HG03520 (cell line): ENCODE data around the gene ADGRG3.

Experiments used
- ATAC-seq: cut with Tn5 transposase; IDR thresholded peaks from one replicate; pipeline ENCODE4 v1.9.1; 2021; ENCODE audit warnings: mild to moderate bottlenecking, moderate library complexity; ENCODE audit not compliant: unreplicated experiment

ADGRG3 gene

GRCh38 chr16:57679767-57680482 lies 11.8 kb downstream of the ADGRG3 start:
- ATAC-seq: no peak

- no peak for ATAC-seq
These were observed 12.8 kb downstream of the ADGRG3 start for GRCh38 chr16:57680842-57681375.

GRCh38 chr16:57681950-57682728 lies 14.0 kb downstream of the ADGRG3 start:
- ATAC-seq: no peak

GRCh38 chr16:57682809-57683635 lies 14.9 kb downstream of the ADGRG3 start:
- no peak for ATAC-seq

GRCh38 chr16:57683636-57684545 lies 15.8 kb downstream of the ADGRG3 start:
- no peak for ATAC-seq

- no peak for ATAC-seq
These were observed 16.7 kb downstream of the ADGRG3 start for GRCh38 chr16:57684626-57685358.

- no peak for ATAC-seq
These were observed 17.5 kb downstream of the ADGRG3 start for GRCh38 chr16:57685633-57686032.

GRCh38 chr16:57686577-57686976 lies 18.5 kb downstream of the ADGRG3 start:
- no peak for ATAC-seq

- no peak for ATAC-seq
These were observed 19.3 kb downstream of the ADGRG3 start for GRCh38 chr16:57687363-57687929.

- ATAC-seq: no peak
These were observed 20.4 kb downstream of the ADGRG3 start for GRCh38 chr16:57688487-57688986.

GRCh38 chr16:57688987-57689761 lies 21.1 kb downstream of the ADGRG3 start:
- peak; percentile 9 for ATAC-seq

- peak; percentile 62 for ATAC-seq
These were observed 21.9 kb downstream of the ADGRG3 start for GRCh38 chr16:57689762-57690558.

GRCh38 chr16:57690782-57691471 lies 22.8 kb downstream of the ADGRG3 start:
- ATAC-seq: no peak

GRCh38 chr16:57692636-57693035 lies 24.5 kb downstream of the ADGRG3 start:
- no peak for ATAC-seq

GRCh38 chr16:57693550-57693949 lies 25.4 kb downstream of the ADGRG3 start:
- no peak for ATAC-seq

GRCh38 chr16:57694231-57694724 lies 26.2 kb downstream of the ADGRG3 start:
- ATAC-seq: no peak
